ENCODE measurements around the gene ARHGAP18.

Gene ARHGAP18

DNA sequence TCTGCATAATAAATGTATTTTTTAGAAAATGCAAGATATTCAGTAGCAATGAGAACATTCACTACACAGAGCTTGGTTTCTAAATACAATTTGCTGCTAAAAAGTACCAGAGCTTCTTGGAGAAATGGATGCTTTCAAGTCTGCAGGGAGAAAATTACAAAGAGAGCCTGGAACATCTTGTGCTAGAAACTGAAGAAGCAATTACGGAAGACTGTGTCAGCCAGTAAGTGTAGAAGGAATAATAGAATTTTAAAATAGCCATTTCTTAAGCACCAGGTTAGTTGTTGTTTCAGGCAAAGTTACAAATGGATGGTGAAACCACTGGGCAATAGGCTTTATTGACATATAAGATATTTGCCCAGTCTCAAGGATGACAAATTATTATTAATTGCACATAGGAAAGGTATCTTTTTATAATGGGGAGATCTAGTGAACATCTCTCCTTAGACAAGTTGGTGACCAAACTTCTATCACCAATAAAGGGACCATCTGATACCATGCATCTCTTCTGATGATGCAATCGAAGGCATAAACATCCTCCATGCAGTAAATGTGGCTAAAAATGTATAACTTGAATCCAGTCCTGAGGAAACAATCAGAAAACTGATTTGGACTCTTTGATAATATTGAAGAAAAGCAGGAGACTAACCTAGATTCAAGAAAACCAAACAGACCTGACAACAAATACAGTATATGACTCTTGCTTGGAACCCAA lies 81.7 kb downstream of the ARHGAP18 start:
- no peak for DNase-seq (ENCODE audit: low spot score)
- TF ChIP-seq, protein P1, sequence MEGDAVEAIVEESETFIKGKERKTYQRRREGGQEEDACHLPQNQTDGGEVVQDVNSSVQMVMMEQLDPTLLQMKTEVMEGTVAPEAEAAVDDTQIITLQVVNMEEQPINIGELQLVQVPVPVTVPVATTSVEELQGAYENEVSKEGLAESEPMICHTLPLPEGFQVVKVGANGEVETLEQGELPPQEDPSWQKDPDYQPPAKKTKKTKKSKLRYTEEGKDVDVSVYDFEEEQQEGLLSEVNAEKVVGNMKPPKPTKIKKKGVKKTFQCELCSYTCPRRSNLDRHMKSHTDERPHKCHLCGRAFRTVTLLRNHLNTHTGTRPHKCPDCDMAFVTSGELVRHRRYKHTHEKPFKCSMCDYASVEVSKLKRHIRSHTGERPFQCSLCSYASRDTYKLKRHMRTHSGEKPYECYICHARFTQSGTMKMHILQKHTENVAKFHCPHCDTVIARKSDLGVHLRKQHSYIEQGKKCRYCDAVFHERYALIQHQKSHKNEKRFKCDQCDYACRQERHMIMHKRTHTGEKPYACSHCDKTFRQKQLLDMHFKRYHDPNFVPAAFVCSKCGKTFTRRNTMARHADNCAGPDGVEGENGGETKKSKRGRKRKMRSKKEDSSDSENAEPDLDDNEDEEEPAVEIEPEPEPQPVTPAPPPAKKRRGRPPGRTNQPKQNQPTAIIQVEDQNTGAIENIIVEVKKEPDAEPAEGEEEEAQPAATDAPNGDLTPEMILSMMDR (IDR thresholded peaks at IDR 0.05; ENCODE audit: extremely low read depth, missing control alignments): no peak

DNA sequence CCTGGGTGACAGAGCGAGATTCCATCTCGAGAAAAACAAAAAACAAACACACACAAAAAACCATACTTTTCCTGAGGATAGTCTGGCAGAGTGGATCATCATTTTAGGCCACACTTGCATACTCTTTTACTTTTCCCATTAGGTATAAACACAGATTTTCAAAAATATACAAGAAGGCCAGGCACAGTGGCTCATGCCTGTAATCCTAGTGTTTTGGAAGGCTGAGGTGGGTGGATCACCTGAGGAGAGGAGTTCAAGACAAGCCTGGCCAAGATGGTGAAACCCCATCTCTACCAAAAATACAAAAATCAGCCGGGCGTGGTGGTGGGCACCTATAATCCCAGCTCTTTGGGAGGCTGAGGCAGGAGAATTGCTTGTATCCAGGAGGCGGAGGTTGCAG lies 85.5 kb downstream of the ARHGAP18 start:
- no peak for DNase-seq (ENCODE audit: low spot score)
- TF ChIP-seq, protein P1 (IDR thresholded peaks at IDR 0.05; ENCODE audit: extremely low read depth, missing control alignments): no peak

DNA sequence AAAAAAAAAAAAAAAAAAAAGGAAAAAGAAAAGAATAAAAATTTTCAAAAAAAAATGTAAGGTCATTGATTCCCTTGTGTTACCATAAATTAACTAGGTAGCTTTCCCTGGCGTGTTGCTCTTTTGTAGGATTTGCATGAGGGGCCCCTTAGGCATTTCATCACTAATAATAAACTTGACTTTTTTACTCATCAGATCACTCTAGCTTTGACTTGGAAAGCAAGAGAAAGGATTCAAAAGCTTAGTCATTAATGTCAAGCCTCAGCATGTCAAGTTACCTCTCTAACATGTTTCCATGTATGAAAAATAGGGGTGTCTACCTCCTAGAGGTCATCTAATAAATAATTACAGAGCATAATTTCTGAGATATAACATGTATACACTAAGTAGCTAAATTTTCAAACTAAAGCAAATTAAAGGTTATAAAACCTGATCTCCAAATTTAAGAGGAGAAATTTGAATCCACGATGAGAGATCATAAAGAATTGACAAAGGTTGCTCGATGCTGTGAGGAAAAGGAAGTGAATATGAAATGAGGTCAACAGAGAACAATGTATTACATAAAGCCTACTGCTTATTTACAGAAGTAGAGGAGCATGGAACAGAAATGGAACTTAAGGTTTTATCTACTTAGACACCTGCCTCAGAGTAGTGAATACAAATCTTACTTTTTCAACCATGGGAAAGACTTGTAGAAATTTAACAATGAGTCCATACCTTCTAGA lies 86.8 kb downstream of the ARHGAP18 start:
- TF ChIP-seq, protein P1 (IDR thresholded peaks at IDR 0.05; ENCODE audit: extremely low read depth, missing control alignments): no peak

DNA sequence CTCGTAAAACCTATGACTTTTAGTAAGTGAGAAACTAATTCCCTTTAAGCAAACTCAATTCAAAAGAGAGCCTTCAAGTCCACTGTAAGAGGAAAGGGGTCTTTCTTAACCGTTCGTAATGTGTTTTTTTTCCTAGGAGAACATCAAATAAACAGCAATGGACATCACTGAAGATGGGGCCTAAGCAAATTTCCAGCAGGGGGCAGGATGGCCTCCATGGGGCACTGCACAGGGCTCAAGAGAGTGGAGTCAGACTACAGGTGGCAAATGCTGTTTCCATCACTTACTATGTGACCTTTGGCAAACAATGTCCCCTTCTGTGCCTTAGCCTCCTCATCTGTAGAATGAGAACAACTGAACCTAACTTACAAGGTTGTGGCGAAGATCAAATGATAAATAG lies 88.7 kb downstream of the ARHGAP18 start:
- DNase-seq (ENCODE audit: low spot score): peak; percentile 13
- TF ChIP-seq, protein P1 (IDR thresholded peaks at IDR 0.05; ENCODE audit: extremely low read depth, missing control alignments): peak; percentile 20

More for the DNA sequence above, 86.8 kb downstream of the ARHGAP18 start:
- no peak for DNase-seq (ENCODE audit: low spot score)

DNA sequence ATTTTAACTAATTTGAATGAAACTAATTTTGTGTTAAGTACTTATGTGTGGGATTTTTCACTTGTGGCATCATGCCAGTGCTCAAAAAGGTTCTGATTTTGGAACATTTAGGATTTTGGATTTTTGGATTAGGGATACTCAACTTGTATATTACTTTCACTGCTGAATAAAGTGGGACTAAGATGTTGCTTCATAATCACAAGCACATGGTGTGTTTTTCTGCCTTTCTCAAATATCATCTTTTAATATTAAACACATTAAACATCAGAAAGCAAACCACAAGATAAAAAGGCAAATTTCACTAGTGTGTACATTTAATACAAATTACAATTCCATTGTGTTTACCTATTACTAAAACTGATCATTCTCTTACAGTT lies 89.8 kb downstream of the ARHGAP18 start:
- TF ChIP-seq, protein P1 (IDR thresholded peaks at IDR 0.05; ENCODE audit: extremely low read depth, missing control alignments): no peak
- no peak for DNase-seq (ENCODE audit: low spot score)

DNA sequence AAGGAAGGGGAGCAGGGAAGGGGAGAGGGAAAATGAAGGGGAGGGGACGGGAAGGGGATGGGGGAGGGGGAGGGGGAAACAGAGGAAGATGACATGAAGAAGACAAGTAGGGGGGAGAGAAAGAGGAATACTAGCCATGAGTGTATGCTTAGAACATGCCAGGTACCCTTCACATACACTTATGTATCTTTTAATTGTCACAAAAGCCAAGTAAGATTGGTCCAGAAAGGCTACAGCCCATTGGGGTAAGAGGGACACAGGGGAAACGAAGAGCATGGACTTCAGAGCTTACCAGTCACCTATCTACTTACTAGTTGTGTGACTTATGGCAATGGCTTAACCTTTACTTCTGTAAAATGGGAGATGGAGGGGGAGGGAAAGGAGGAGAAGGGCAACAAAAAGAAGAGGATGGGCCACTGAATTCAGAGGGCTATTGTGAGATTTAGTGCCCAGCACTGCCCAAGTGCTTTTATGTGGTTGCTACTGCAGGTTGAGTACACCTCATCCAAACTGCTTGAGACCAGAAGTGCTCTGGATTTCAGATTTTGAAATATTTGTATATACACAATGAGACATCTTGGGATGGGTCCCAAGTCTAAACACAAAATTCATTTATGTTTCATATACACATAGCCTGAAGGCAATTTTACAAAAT lies 90.3 kb downstream of the ARHGAP18 start:
- DNase-seq (ENCODE audit: low spot score): no peak
- TF ChIP-seq, protein P1 (IDR thresholded peaks at IDR 0.05; ENCODE audit: extremely low read depth, missing control alignments): no peak

DNA sequence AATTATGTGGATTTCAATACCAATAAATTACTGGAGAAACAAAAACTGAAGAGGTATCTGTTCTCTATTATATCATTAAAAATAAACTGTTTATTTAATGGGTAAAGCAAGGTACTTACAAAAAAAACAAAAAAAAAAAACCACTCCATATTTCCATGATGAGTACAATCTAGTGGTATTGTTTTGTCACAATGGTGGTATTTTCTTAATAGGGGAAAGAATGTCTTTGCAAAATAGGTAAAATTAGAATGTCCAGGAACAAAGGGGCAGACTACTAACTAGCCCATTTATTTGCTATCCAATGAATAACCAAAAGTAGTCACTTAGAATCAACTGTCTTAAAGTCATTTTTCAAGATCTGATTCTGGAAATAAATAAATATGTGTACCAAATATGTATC lies 92.0 kb downstream of the ARHGAP18 start:
- DNase-seq (ENCODE audit: low spot score): no peak
- TF ChIP-seq, protein P1 (IDR thresholded peaks at IDR 0.05; ENCODE audit: extremely low read depth, missing control alignments): no peak
